ENCODE data around the gene LZTR1.

DNA sequence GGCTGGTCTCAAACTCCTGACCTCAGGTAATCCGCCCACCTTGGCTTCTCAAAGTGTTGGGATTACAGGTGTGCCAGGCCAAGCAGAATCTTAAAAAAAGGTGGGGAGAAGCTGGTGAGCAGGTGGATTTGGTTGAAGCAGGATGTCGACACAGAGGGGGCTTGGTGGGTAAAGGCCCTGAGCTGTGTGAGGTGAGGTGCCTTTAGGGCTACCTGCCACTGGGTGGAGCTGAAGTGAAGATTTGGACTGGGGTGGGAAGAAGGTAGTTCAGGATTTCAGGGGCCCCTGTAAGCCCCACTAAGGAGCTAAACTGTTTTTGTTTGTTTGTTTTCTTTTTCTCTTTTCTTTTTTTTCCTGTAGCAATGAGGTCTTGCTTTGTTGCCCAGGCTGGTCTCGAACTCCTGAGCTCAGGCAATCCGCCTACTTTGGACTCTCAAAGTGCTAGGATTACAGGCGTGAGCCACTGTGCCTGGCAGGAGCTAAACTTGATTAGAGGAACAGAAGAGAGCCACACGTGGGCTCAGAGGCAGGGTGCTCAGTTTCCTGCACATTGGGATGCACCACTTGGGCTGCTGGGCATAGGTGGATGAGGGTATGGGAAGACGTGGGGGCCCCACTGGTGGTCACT, 38.8 kb downstream of the LZTR1 start:
- TF ChIP-seq, protein P1, sequence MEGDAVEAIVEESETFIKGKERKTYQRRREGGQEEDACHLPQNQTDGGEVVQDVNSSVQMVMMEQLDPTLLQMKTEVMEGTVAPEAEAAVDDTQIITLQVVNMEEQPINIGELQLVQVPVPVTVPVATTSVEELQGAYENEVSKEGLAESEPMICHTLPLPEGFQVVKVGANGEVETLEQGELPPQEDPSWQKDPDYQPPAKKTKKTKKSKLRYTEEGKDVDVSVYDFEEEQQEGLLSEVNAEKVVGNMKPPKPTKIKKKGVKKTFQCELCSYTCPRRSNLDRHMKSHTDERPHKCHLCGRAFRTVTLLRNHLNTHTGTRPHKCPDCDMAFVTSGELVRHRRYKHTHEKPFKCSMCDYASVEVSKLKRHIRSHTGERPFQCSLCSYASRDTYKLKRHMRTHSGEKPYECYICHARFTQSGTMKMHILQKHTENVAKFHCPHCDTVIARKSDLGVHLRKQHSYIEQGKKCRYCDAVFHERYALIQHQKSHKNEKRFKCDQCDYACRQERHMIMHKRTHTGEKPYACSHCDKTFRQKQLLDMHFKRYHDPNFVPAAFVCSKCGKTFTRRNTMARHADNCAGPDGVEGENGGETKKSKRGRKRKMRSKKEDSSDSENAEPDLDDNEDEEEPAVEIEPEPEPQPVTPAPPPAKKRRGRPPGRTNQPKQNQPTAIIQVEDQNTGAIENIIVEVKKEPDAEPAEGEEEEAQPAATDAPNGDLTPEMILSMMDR (IDR thresholded peaks at IDR 0.05; ENCODE audit: extremely low read depth in 1 of 2, insufficient read depth in 1 of 2, low read depth in 1 of 2, low read length in 2 of 2) = peak; percentile 6 to 33
- no peak for TF ChIP-seq EZH2 (IDR thresholded peaks at IDR 0.05; ENCODE audit: borderline replicate concordance, low read depth, low read length, severe bottlenecking)
- no peak for TF ChIP-seq POLR2A (IDR thresholded peaks at IDR 0.05; ENCODE audit: low read depth, low read length)
- no peak for TF ChIP-seq MYC (IDR thresholded peaks at IDR 0.05; ENCODE audit: low read depth, low read length)
- TF ChIP-seq MAX (IDR thresholded peaks at IDR 0.05; ENCODE audit: insufficient read depth, insufficient read length) = no peak

Data from endothelial cell of umbilical vein (primary cell).